ENCODE measurements around the gene GMDS. TPM values are rescaled to one million over a fixed set of nuclear protein-coding genes. Genes with fewer than 3 reads are reported as not detected.

Gene GMDS
- total and polyA plus RNA-seq, 2 of the 13 experiments (the other 11 are each of a cell fraction or from before 2014, with no cell fraction given): 64.4 to 112 TPM

DNA sequence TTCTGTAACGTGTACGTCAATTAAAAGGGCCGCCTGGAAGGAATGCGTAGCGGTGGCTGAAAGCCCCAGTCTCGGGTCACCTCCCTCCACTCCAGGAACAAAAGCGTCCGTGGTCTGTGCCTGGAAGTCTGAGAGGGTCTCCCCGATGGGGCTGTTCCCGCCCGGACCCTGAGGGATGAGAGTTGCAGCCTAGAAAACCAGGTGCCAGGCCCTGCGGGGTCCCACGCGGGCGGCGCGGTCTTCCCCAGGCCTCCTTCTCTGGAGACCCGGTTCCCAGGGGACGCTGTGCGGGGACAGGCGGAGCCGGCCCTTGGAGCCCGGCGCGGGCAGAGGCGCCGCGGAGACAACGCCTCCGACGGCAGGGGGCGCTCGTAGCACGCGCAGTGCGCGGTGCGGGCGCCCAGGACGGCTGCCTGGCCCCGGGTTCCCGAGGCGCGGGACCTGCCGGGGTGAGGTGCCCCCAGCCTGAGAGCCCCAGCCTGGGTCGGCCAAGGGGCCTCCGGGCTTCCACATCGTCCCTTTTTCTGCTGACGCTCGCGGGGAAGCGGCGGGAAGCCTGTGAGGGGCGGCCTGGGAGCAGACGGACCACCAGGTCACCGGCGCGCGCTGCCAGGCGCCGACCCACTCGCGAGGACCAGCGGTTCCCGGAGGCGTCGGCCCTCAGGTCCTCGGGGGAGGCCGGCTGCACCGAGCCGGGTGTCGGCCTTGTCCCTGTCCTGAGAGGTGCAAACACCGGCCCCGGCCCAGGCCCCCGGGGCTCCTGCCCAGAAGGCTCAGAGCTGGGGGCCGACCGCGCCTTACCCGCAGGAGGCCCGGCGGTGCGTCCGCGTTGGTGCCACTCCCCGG lies 641.0 kb downstream of the GMDS start (continued):
- TF ChIP-seq NFE2L1 (CRISPR knock-in tag; IDR thresholded peaks at IDR 0.05; ENCODE audit: borderline replicate concordance) (no peak), ZFAT (CRISPR knock-in tag; conservative IDR thresholded peaks at IDR 0.05) (no peak; the same call in 1 of the 2 replicates), KLF6 (CRISPR knock-in tag; IDR thresholded peaks at IDR 0.05) (peak; percentile 31; the same call in 1 of the 2 replicates), TBX2 (CRISPR knock-in tag; IDR thresholded peaks at IDR 0.05; ENCODE audit: borderline replicate concordance) (peak; percentile 46; the same call in 1 of the 2 replicates), ZNF816 (CRISPR knock-in tag; IDR thresholded peaks at IDR 0.05; ENCODE audit: borderline replicate concordance) (no peak), ZNF546 (CRISPR knock-in tag; conservative IDR thresholded peaks at IDR 0.05) (no peak), KDM6A (CRISPR knock-in tag; IDR thresholded peaks at IDR 0.05; ENCODE audit: low read depth) (no peak), ZNF879 (CRISPR knock-in tag; IDR thresholded peaks at IDR 0.05) (no peak), ZBTB3 (CRISPR knock-in tag; IDR thresholded peaks at IDR 0.05; ENCODE audit: borderline replicate concordance, low read depth) (no peak), ZNF605 (CRISPR knock-in tag; IDR thresholded peaks at IDR 0.05) (no peak), RCOR2 (CRISPR knock-in tag; IDR thresholded peaks at IDR 0.05) (no peak), YEATS2 (CRISPR knock-in tag; IDR thresholded peaks at IDR 0.05; ENCODE audit: borderline replicate concordance) (no peak), NRL (CRISPR knock-in tag; IDR thresholded peaks at IDR 0.05; ENCODE audit: borderline replicate concordance) (no peak), U2AF2 (IDR thresholded peaks at IDR 0.05; ENCODE audit: low read depth, low read length) (no peak), ETV6 (CRISPR knock-in tag; conservative IDR thresholded peaks at IDR 0.05) (no peak), ZBTB42 (CRISPR knock-in tag; IDR thresholded peaks at IDR 0.05) (0 out of 2 replicates have a peak, but pooled peaks have one; percentile 38)
- TF ChIP-seq, protein P1, sequence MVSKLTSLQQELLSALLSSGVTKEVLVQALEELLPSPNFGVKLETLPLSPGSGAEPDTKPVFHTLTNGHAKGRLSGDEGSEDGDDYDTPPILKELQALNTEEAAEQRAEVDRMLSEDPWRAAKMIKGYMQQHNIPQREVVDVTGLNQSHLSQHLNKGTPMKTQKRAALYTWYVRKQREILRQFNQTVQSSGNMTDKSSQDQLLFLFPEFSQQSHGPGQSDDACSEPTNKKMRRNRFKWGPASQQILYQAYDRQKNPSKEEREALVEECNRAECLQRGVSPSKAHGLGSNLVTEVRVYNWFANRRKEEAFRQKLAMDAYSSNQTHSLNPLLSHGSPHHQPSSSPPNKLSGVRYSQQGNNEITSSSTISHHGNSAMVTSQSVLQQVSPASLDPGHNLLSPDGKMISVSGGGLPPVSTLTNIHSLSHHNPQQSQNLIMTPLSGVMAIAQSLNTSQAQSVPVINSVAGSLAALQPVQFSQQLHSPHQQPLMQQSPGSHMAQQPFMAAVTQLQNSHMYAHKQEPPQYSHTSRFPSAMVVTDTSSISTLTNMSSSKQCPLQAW (CRISPR knock-in tag; IDR thresholded peaks at IDR 0.05): peak; percentile 75
- TF ChIP-seq, protein P2, sequence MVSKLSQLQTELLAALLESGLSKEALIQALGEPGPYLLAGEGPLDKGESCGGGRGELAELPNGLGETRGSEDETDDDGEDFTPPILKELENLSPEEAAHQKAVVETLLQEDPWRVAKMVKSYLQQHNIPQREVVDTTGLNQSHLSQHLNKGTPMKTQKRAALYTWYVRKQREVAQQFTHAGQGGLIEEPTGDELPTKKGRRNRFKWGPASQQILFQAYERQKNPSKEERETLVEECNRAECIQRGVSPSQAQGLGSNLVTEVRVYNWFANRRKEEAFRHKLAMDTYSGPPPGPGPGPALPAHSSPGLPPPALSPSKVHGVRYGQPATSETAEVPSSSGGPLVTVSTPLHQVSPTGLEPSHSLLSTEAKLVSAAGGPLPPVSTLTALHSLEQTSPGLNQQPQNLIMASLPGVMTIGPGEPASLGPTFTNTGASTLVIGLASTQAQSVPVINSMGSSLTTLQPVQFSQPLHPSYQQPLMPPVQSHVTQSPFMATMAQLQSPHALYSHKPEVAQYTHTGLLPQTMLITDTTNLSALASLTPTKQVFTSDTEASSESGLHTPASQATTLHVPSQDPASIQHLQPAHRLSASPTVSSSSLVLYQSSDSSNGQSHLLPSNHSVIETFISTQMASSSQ (IDR thresholded peaks at IDR 0.05; ENCODE audit: low read depth): no peak
- TF ChIP-seq, protein P2 (CRISPR knock-in tag; IDR thresholded peaks at IDR 0.05; ENCODE audit: borderline replicate concordance): peak; percentile 27; the same call in 1 of the 2 replicates
- TF ChIP-seq, protein P3, sequence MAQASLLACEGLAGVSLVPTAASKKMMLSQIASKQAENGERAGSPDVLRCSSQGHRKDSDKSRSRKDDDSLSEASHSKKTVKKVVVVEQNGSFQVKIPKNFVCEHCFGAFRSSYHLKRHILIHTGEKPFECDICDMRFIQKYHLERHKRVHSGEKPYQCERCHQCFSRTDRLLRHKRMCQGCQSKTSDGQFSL (CRISPR knock-in tag; IDR thresholded peaks at IDR 0.05): no peak
- TF ChIP-seq, protein P4, sequence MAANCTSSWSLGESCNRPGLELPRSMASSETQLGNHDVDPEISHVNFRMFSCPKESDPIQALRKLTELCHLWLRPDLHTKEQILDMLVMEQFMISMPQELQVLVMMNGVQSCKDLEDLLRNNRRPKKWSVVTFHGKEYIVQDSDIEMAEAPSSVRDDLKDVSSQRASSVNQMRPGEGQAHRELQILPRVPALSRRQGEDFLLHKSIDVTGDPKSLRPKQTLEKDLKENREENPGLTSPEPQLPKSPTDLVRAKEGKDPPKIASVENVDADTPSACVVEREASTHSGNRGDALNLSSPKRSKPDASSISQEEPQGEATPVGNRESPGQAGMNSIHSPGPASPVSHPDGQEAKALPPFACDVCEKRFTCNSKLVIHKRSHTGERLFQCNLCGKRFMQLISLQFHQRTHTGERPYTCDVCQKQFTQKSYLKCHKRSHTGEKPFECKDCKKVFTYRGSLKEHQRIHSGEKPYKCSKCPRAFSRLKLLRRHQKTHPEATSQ (CRISPR knock-in tag; IDR thresholded peaks at IDR 0.05; ENCODE audit: borderline replicate concordance): no peak
